Measurements from ENCODE around the gene UHRF1.
A peak's percentile ranks its signal among the peaks of the same experiment; 100 is the strongest.

Gene UHRF1

DNA sequence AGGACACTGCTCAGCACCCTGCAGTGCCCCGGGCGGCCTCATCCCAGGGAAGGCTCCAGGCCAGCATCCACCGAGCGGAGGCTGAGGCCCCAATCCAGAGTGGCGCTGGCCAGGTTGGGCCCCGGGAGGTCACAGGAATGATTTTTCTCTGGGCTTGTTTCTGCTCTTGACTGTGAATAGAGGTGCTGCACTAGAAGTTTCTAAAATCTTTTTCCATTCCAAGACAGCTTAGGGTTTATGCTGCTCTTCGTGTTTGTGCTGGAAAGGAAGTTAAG, 74.7 kb downstream of the UHRF1 start:
- H3K36me3 ChIP-seq (ENCODE audit: insufficient read depth, insufficient read length, low read length): peaks cover 20% of the 10 kb centered on the region
- peaks cover 47% of the 10 kb centered on the region for H3K4me1 ChIP-seq (ENCODE audit: insufficient read depth, insufficient read length)
- H3K4me3 ChIP-seq (ENCODE audit: insufficient read length, low read depth): no peak overlapping the region
- no peaks in the 10 kb centered on the region for H3K27me3 ChIP-seq (ENCODE audit: insufficient read depth, insufficient read length)
- DNase-seq (ENCODE audit: low read depth, low spot score): no peak
- no peak overlapping the region for H3K9ac ChIP-seq (ENCODE audit: insufficient read length, low read depth)
- no peaks in the 10 kb centered on the region for H3K9me3 ChIP-seq (ENCODE audit: insufficient read depth, low read length)
- TF ChIP-seq ZNF274 (IDR thresholded peaks at IDR 0.05; ENCODE audit: low read depth, low read length): no peak
- TF ChIP-seq YY1 (IDR thresholded peaks at IDR 0.05; ENCODE audit: insufficient read depth, insufficient read length): no peak
- TF ChIP-seq SUZ12 (IDR thresholded peaks at IDR 0.05; ENCODE audit: extremely low read depth, insufficient read depth, insufficient read length): no peak

DNA sequence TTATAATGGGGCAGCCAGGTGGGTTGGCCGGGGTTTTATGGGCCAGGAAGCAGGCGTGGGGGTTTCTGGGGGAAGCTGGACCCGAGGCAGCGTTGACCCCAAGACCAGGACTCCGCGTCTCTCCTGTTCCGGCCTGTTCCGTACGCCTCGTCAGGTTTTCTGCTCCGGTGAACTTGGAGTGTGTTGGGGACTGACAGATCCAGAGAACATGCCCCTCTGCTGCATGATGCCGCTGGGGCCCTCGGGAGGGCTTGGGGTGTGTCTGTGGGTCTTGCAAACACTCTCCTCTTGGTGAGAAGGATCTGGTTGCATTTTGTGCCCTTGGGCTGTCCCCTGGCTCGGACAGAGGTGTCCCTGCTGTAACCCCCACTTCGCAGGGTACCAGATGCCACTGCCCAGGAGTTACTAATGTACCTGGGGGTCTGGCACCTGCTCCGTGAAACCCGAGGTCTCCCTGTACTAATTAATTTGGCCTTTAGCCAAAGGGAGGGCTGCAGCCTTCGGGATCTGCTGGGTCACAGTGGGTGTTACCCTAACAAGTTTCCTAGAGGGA, 75.2 kb downstream of the UHRF1 start:
- Histone ChIP-seq H3K36me3 (ENCODE audit: insufficient read depth, insufficient read length, low read length) (peaks cover 15% of the 10 kb centered on the region), H3K27me3 (ENCODE audit: insufficient read depth, insufficient read length) (no peaks in the 10 kb centered on the region), H3K4me1 (ENCODE audit: insufficient read depth, insufficient read length) (peaks cover 43% of the 10 kb centered on the region), H3K4me3 (ENCODE audit: insufficient read length, low read depth) (no peak overlapping the region), H3K9me3 (ENCODE audit: insufficient read depth, low read length) (no peaks in the 10 kb centered on the region), H3K9ac (ENCODE audit: insufficient read length, low read depth) (no peak overlapping the region)
- DNase-seq (ENCODE audit: low read depth, low spot score): no peak
- no peak for TF ChIP-seq YY1 (IDR thresholded peaks at IDR 0.05; ENCODE audit: insufficient read depth, insufficient read length)
- TF ChIP-seq SUZ12 (IDR thresholded peaks at IDR 0.05; ENCODE audit: extremely low read depth, insufficient read depth, insufficient read length): no peak
- TF ChIP-seq ZNF274 (IDR thresholded peaks at IDR 0.05; ENCODE audit: low read depth, low read length): no peak

DNA sequence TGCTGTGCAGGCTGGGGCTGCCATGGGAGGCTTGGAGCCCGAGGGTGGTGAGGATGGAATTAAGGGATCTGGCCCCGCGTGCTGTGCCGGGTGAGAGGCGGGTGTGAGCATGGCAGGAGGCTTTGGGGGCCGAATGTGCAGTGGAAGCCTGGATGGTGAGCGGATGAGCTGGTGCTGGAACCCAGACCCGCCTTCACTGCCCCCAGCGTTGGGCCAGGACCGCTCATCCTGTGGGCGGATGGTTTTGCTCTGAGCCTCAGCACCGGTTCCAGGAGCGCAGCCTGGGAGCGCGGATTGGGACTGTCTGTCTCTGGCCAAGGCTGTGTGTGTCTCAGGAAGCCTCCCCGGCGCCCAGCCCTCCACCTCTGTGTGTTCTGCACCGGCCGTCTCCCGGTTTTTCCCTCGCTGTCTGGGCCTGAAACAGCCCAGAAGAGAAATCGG, 76.3 kb downstream of the UHRF1 start:
- TF ChIP-seq YY1 (IDR thresholded peaks at IDR 0.05; ENCODE audit: insufficient read depth, insufficient read length) (no peak), ZNF274 (IDR thresholded peaks at IDR 0.05; ENCODE audit: low read depth, low read length) (no peak), SUZ12 (IDR thresholded peaks at IDR 0.05; ENCODE audit: extremely low read depth, insufficient read depth, insufficient read length) (no peak)
- no peak for DNase-seq (ENCODE audit: low read depth, low spot score)
- H3K4me1 ChIP-seq (ENCODE audit: insufficient read depth, insufficient read length): peaks cover 43% of the 10 kb centered on the region
- H3K36me3 ChIP-seq (ENCODE audit: insufficient read depth, insufficient read length, low read length): peaks cover 15% of the 10 kb centered on the region
- no peaks in the 10 kb centered on the region for H3K27me3 ChIP-seq (ENCODE audit: insufficient read depth, insufficient read length)
- H3K9ac ChIP-seq (ENCODE audit: insufficient read length, low read depth): peak overlapping the region; percentile 32
- H3K4me3 ChIP-seq (ENCODE audit: insufficient read length, low read depth): no peak overlapping the region
- H3K9me3 ChIP-seq (ENCODE audit: insufficient read depth, low read length): no peaks in the 10 kb centered on the region

DNA sequence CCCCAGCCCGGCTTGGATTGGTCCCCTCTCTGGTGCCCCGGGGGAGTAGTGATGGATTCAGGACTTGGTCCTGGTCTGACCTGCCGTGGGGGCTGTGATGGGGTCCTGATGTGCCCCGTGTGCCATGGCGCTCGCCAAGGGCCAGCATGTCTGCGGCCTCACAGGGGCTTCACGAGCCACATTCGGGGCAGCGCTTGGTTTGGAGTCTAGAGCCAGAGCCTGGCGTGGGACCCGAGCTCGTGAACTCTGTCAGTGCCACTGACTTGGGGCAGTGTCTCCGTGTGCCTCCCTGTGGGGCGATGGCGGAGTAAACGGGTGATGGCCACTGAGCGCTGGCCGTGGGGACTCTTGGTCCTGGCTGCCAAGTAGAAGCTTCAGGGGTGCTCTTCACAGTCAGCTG, 76.8 kb downstream of the UHRF1 start:
- H3K9ac ChIP-seq (ENCODE audit: insufficient read length, low read depth): no peak overlapping the region
- H3K36me3 ChIP-seq (ENCODE audit: insufficient read depth, insufficient read length, low read length): peaks cover 15% of the 10 kb centered on the region
- TF ChIP-seq SUZ12 (IDR thresholded peaks at IDR 0.05; ENCODE audit: extremely low read depth, insufficient read depth, insufficient read length): no peak
- no peak for TF ChIP-seq YY1 (IDR thresholded peaks at IDR 0.05; ENCODE audit: insufficient read depth, insufficient read length)
- no peak for TF ChIP-seq ZNF274 (IDR thresholded peaks at IDR 0.05; ENCODE audit: low read depth, low read length)
- DNase-seq (ENCODE audit: low read depth, low spot score): no peak
- H3K27me3 ChIP-seq (ENCODE audit: insufficient read depth, insufficient read length): no peaks in the 10 kb centered on the region
- no peaks in the 10 kb centered on the region for H3K9me3 ChIP-seq (ENCODE audit: insufficient read depth, low read length)
- no peak overlapping the region for H3K4me3 ChIP-seq (ENCODE audit: insufficient read length, low read depth)
- H3K4me1 ChIP-seq (ENCODE audit: insufficient read depth, insufficient read length): peaks cover 40% of the 10 kb centered on the region

- Histone ChIP-seq H3K4me1 (ENCODE audit: insufficient read depth, insufficient read length) (peaks cover 36% of the 10 kb centered on the region), H3K36me3 (ENCODE audit: insufficient read depth, insufficient read length, low read length) (peaks cover 15% of the 10 kb centered on the region), H3K27me3 (ENCODE audit: insufficient read depth, insufficient read length) (no peaks in the 10 kb centered on the region), H3K4me3 (ENCODE audit: insufficient read length, low read depth) (no peak overlapping the region), H3K9ac (ENCODE audit: insufficient read length, low read depth) (peak overlapping the region; percentile 68), H3K9me3 (ENCODE audit: insufficient read depth, low read length) (no peaks in the 10 kb centered on the region)
- TF ChIP-seq ZNF274 (IDR thresholded peaks at IDR 0.05; ENCODE audit: low read depth, low read length) (no peak), SUZ12 (IDR thresholded peaks at IDR 0.05; ENCODE audit: extremely low read depth, insufficient read depth, insufficient read length) (no peak), YY1 (IDR thresholded peaks at IDR 0.05; ENCODE audit: insufficient read depth, insufficient read length) (no peak)
- no peak for DNase-seq (ENCODE audit: low read depth, low spot score)
These were observed 77.2 kb downstream of the UHRF1 start for GRCh38 chr19:4986471-4986891.

DNA sequence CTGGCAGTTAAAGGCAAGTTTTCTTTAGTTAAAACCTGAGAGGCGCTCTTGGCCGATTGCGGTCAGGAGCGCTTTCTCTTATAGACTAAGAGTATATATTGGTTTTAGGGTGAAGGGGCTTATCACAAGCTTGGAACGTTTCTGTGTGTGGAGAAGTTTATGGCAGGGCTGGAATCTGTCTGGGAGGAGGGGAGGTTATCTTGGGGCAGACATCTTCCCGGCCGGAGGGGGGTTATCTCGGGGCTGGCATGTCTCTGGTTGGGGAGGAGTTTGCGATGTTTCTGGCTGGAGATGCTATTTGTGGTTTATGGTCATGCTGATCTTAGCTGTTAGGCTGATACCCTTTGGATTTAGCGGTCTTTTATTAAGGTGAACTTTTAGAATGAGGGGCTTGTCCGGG, 78.0 kb downstream of the UHRF1 start:
- Histone ChIP-seq H3K4me3 (ENCODE audit: insufficient read length, low read depth) (no peak overlapping the region), H3K4me1 (ENCODE audit: insufficient read depth, insufficient read length) (peaks cover 33% of the 10 kb centered on the region), H3K9ac (ENCODE audit: insufficient read length, low read depth) (no peak overlapping the region), H3K27me3 (ENCODE audit: insufficient read depth, insufficient read length) (no peaks in the 10 kb centered on the region), H3K9me3 (ENCODE audit: insufficient read depth, low read length) (no peaks in the 10 kb centered on the region), H3K36me3 (ENCODE audit: insufficient read depth, insufficient read length, low read length) (peaks cover 11% of the 10 kb centered on the region)
- no peak for DNase-seq (ENCODE audit: low read depth, low spot score)
- TF ChIP-seq SUZ12 (IDR thresholded peaks at IDR 0.05; ENCODE audit: extremely low read depth, insufficient read depth, insufficient read length) (no peak), YY1 (IDR thresholded peaks at IDR 0.05; ENCODE audit: insufficient read depth, insufficient read length) (no peak), ZNF274 (IDR thresholded peaks at IDR 0.05; ENCODE audit: low read depth, low read length) (no peak)

GRCh38 chr19:4987692-4988370, 78.5 kb downstream of the UHRF1 start:
- TF ChIP-seq YY1 (IDR thresholded peaks at IDR 0.05; ENCODE audit: insufficient read depth, insufficient read length): no peak
- no peak for TF ChIP-seq SUZ12 (IDR thresholded peaks at IDR 0.05; ENCODE audit: extremely low read depth, insufficient read depth, insufficient read length)
- TF ChIP-seq ZNF274 (IDR thresholded peaks at IDR 0.05; ENCODE audit: low read depth, low read length): no peak
- no peak for DNase-seq (ENCODE audit: low read depth, low spot score)
- peaks cover 11% of the 10 kb centered on the region for H3K36me3 ChIP-seq (ENCODE audit: insufficient read depth, insufficient read length, low read length)
- no peak overlapping the region for H3K4me3 ChIP-seq (ENCODE audit: insufficient read length, low read depth)
- H3K9ac ChIP-seq (ENCODE audit: insufficient read length, low read depth): no peak overlapping the region
- H3K4me1 ChIP-seq (ENCODE audit: insufficient read depth, insufficient read length): peaks cover 33% of the 10 kb centered on the region
- H3K27me3 ChIP-seq (ENCODE audit: insufficient read depth, insufficient read length): no peaks in the 10 kb centered on the region
- H3K9me3 ChIP-seq (ENCODE audit: insufficient read depth, low read length): no peaks in the 10 kb centered on the region
